Measurements from ENCODE around the gene PTGR3.

GRCh38 chr18:75249672-75250470 is 40.9 kb upstream of the PTGR3 start:
- TF ChIP-seq POLR2A (IDR thresholded peaks at IDR 0.05; ENCODE audit: low read depth, low read length), result no peak
- no peak for TF ChIP-seq POLR2AphosphoS5 (IDR thresholded peaks at IDR 0.05; ENCODE audit: low read depth, low read length)
- TF ChIP-seq TAF1 (IDR thresholded peaks at IDR 0.05; ENCODE audit: borderline replicate concordance, low read depth, low read length), result no peak
